Mononuclear cell (primary cell): Measurements from ENCODE around the gene MICU1. TPM values are rescaled to one million over a fixed set of nuclear protein-coding genes. Genes with fewer than 3 reads are reported as not detected.
"Not testable (repeated sequence)": the region's sequence is repeated elsewhere in the genome, so short reads cannot be mapped to it uniquely, and the experiment has no call there.

Experiments
- H3K27me3 ChIP-seq: 2 replicates; pipeline ENCODE4 v1.6.0; 2011; ENCODE audit warnings: low read length, control low read depth; ENCODE audit not compliant: insufficient read depth
- H3K4me1 ChIP-seq: 2 replicates; pipeline ENCODE4 v1.5.1; 2011; ENCODE audit warnings: mild to moderate bottlenecking, low read length, control low read depth; ENCODE audit not compliant: insufficient read depth
- H3K4me3 ChIP-seq: 2 replicates; pipeline ENCODE4 v1.5.1; 2011; ENCODE audit warnings: mild to moderate bottlenecking, low read length, moderate library complexity
- H3K9me3 ChIP-seq: 2 replicates; pipeline ENCODE4 v1.5.1; 2011; ENCODE audit warnings: low read depth, mild to moderate bottlenecking, control low read depth, low read length
- total RNA-seq: library from RNA; depleted of rRNA; stranded (reverse); fragments of >200 nt; gene quantifications from one replicate; pipeline ENCODE4 v1.2.3, GENCODE V29; 2012

The MICU1 gene
- total RNA-seq, 1 donor = 25.5 TPM

- not testable (repeated sequence) for H3K4me1 ChIP-seq, H3K9me3 ChIP-seq, H3K27me3 ChIP-seq, H3K4me3 ChIP-seq
Measured at GRCh38 chr10:72430936-72431335, 194.9 kb downstream of the MICU1 start.

GRCh38 chr10:72429931-72430330, 195.9 kb downstream of the MICU1 start:
- Histone ChIP-seq H3K4me3 (no peak overlapping the region), H3K27me3 (no peaks in the 10 kb centered on the region), H3K4me1 (no peaks in the 10 kb centered on the region), H3K9me3 (no peaks in the 10 kb centered on the region)

GRCh38 chr10:72426986-72427385, 198.9 kb downstream of the MICU1 start:
- Histone ChIP-seq H3K27me3 (no peaks in the 10 kb centered on the region), H3K4me3 (no peak overlapping the region), H3K4me1 (no peaks in the 10 kb centered on the region), H3K9me3 (no peaks in the 10 kb centered on the region)

- no peaks in the 10 kb centered on the region for H3K4me1 ChIP-seq
- no peaks in the 10 kb centered on the region for H3K9me3 ChIP-seq
- no peaks in the 10 kb centered on the region for H3K27me3 ChIP-seq
- no peak overlapping the region for H3K4me3 ChIP-seq
Measured at GRCh38 chr10:72425133-72425532, 200.7 kb downstream of the MICU1 start.

GRCh38 chr10:72424561-72424960, 201.3 kb downstream of the MICU1 start:
- Histone ChIP-seq H3K9me3 (no peaks in the 10 kb centered on the region), H3K4me1 (no peaks in the 10 kb centered on the region), H3K4me3 (no peak overlapping the region), H3K27me3 (no peaks in the 10 kb centered on the region)

- Histone ChIP-seq H3K9me3 (no peaks in the 10 kb centered on the region), H3K4me3 (no peak overlapping the region), H3K27me3 (no peaks in the 10 kb centered on the region), H3K4me1 (no peaks in the 10 kb centered on the region)
Measured at GRCh38 chr10:72423426-72423825, 202.5 kb downstream of the MICU1 start.

GRCh38 chr10:72421885-72422540, 203.9 kb downstream of the MICU1 start:
- H3K9me3 ChIP-seq = no peaks in the 10 kb centered on the region
- H3K4me3 ChIP-seq = no peak overlapping the region
- no peaks in the 10 kb centered on the region for H3K4me1 ChIP-seq
- H3K27me3 ChIP-seq = no peaks in the 10 kb centered on the region

GRCh38 chr10:72419241-72419640, 206.6 kb downstream of the MICU1 start:
- no peaks in the 10 kb centered on the region for H3K4me1 ChIP-seq
- H3K27me3 ChIP-seq = no peaks in the 10 kb centered on the region
- H3K4me3 ChIP-seq = no peak overlapping the region
- peaks cover 3% of the 10 kb centered on the region for H3K9me3 ChIP-seq

- no peaks in the 10 kb centered on the region for H3K4me1 ChIP-seq
- H3K9me3 ChIP-seq = peaks cover 5% of the 10 kb centered on the region
- H3K27me3 ChIP-seq = no peaks in the 10 kb centered on the region
- H3K4me3 ChIP-seq = no peak overlapping the region
Measured at GRCh38 chr10:72418679-72419078, 207.2 kb downstream of the MICU1 start.

GRCh38 chr10:72417971-72418370, 207.9 kb downstream of the MICU1 start:
- H3K9me3 ChIP-seq = peaks cover 5% of the 10 kb centered on the region

GRCh38 chr10:72416661-72417060, 209.2 kb downstream of the MICU1 start:
- Histone ChIP-seq H3K27me3 (no peaks in the 10 kb centered on the region), H3K4me3 (no peak overlapping the region), H3K9me3 (peaks cover 5% of the 10 kb centered on the region), H3K4me1 (no peaks in the 10 kb centered on the region)

More at GRCh38 chr10:72417971-72418370, 207.9 kb downstream of the MICU1 start:
- H3K4me3 ChIP-seq = no peak overlapping the region
- H3K27me3 ChIP-seq = no peaks in the 10 kb centered on the region
- no peaks in the 10 kb centered on the region for H3K4me1 ChIP-seq

GRCh38 chr10:72414642-72415041, 211.2 kb downstream of the MICU1 start:
- no peaks in the 10 kb centered on the region for H3K27me3 ChIP-seq
- H3K9me3 ChIP-seq = peaks cover 5% of the 10 kb centered on the region
- no peak overlapping the region for H3K4me3 ChIP-seq
- H3K4me1 ChIP-seq = no peaks in the 10 kb centered on the region

GRCh38 chr10:72409167-72409566, 216.7 kb downstream of the MICU1 start:
- Histone ChIP-seq H3K9me3 (peaks cover 1% of the 10 kb centered on the region), H3K4me1 (no peaks in the 10 kb centered on the region), H3K4me3 (no peak overlapping the region), H3K27me3 (no peaks in the 10 kb centered on the region)

GRCh38 chr10:72407927-72408600, 217.8 kb downstream of the MICU1 start:
- H3K4me3 ChIP-seq = no peak overlapping the region
- no peaks in the 10 kb centered on the region for H3K4me1 ChIP-seq
- no peaks in the 10 kb centered on the region for H3K9me3 ChIP-seq
- H3K27me3 ChIP-seq = no peaks in the 10 kb centered on the region

- Histone ChIP-seq H3K27me3 (no peaks in the 10 kb centered on the region), H3K9me3 (no peaks in the 10 kb centered on the region), H3K4me3 (no peak overlapping the region), H3K4me1 (no peaks in the 10 kb centered on the region)
Measured at GRCh38 chr10:72407471-72407870, 218.4 kb downstream of the MICU1 start.

GRCh38 chr10:72395581-72395980, 230.3 kb downstream of the MICU1 start:
- not testable (repeated sequence) for H3K27me3 ChIP-seq, H3K4me3 ChIP-seq, H3K4me1 ChIP-seq, H3K9me3 ChIP-seq
